Measurements from ENCODE around the gene GPX3.

GPX3 gene

DNA sequence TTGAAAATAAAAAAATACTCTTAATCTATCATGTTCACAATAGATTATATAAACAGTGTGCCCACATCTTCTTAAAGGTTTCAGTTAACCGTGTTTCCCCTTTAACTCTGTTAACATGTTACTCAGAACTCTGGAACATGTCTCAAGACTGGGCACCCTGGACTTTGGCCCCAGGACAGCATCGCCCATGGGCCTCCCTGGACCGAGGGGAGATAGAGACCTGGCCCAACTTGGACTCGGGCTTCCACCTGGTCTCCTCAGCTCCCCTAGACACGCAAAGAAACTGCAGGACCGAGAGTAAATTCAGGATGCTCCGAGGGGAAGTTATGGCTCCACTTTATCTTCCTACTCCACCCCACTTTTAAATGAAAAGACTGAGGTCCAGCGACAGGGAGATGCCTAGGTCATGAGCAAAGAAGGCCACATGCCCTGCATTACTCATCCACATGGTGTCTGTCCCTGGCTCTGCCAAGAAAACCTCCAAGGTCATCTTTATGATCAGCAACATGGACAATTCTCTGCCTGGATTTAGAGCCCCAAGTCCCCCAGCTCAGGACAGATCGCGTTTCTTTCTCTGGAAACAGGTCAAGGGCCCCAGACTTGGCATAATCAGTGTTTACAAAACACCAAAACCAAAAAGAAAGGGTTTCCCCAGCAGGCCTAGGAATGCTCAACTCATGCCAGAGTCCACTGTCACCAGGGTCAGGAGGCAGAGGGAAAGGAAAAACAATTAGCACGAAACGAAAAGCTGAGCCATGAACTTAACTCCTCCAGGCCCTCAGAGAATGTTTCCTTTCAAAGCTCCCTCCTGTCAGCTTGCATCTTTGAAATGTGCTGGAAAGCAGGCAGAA is 17.4 kb downstream of the GPX3 start:
- peaks cover 60% of the 10 kb centered on the region for H3K36me3 ChIP-seq (replicated peaks; ENCODE audit: low read depth, low read length)
- H3K27me3 ChIP-seq (ENCODE audit: low read depth, low read length) = no peaks in the 10 kb centered on the region
- no peak overlapping the region for H3K4me2 ChIP-seq (ENCODE audit: low read length)
- no peak overlapping the region for H3K4me3 ChIP-seq (ENCODE audit: low read length)
- TF ChIP-seq, protein P1, sequence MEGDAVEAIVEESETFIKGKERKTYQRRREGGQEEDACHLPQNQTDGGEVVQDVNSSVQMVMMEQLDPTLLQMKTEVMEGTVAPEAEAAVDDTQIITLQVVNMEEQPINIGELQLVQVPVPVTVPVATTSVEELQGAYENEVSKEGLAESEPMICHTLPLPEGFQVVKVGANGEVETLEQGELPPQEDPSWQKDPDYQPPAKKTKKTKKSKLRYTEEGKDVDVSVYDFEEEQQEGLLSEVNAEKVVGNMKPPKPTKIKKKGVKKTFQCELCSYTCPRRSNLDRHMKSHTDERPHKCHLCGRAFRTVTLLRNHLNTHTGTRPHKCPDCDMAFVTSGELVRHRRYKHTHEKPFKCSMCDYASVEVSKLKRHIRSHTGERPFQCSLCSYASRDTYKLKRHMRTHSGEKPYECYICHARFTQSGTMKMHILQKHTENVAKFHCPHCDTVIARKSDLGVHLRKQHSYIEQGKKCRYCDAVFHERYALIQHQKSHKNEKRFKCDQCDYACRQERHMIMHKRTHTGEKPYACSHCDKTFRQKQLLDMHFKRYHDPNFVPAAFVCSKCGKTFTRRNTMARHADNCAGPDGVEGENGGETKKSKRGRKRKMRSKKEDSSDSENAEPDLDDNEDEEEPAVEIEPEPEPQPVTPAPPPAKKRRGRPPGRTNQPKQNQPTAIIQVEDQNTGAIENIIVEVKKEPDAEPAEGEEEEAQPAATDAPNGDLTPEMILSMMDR (IDR thresholded peaks at IDR 0.05; ENCODE audit: low read depth, low read length) = no peak
- TF ChIP-seq EZH2phosphoT487 (IDR thresholded peaks at IDR 0.05; ENCODE audit: low read depth) = no peak
- H3K79me2 ChIP-seq (ENCODE audit: low read length) = no peaks in the 10 kb centered on the region
- H3K4me1 ChIP-seq (ENCODE audit: low read length) = no peaks in the 10 kb centered on the region
- H3K27ac ChIP-seq (ENCODE audit: low read length) = no peak overlapping the region
- no peak overlapping the region for H2AFZ ChIP-seq (ENCODE audit: low read depth, low read length)
- H3K9ac ChIP-seq (ENCODE audit: low read length) = no peak overlapping the region
- H3K9me3 ChIP-seq (ENCODE audit: insufficient read depth, low read length) = no peaks in the 10 kb centered on the region
- H4K20me1 ChIP-seq (ENCODE audit: insufficient read depth, low read length) = no peaks in the 10 kb centered on the region

DNA sequence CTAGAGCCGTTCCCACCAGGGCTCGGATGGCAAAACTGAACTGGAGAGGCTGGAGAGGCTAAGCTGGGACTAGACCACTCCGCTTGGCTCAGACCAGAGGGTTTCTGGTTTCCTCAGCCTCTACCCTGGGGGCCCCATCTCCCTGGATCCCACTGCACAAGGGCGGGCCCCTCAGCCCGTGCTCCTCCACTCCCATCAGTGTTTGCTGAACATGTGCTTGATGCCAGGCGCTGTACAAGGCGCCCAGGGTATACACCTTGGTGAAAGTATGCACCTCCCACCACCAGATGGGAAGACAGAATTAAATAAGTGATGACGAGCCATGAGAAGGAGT is 18.0 kb downstream of the GPX3 start:
- Histone ChIP-seq H3K9ac (ENCODE audit: low read length) (no peak overlapping the region), H3K27ac (ENCODE audit: low read length) (no peak overlapping the region), H2AFZ (ENCODE audit: low read depth, low read length) (no peak overlapping the region), H3K79me2 (ENCODE audit: low read length) (no peaks in the 10 kb centered on the region), H4K20me1 (ENCODE audit: insufficient read depth, low read length) (no peaks in the 10 kb centered on the region), H3K36me3 (replicated peaks; ENCODE audit: low read depth, low read length) (peaks cover 65% of the 10 kb centered on the region), H3K9me3 (ENCODE audit: insufficient read depth, low read length) (no peaks in the 10 kb centered on the region), H3K4me3 (ENCODE audit: low read length) (no peak overlapping the region), H3K4me2 (ENCODE audit: low read length) (no peak overlapping the region), H3K4me1 (ENCODE audit: low read length) (no peaks in the 10 kb centered on the region), H3K27me3 (ENCODE audit: low read depth, low read length) (no peaks in the 10 kb centered on the region)
- no peak for TF ChIP-seq EZH2phosphoT487 (IDR thresholded peaks at IDR 0.05; ENCODE audit: low read depth)
- TF ChIP-seq, protein P1 (IDR thresholded peaks at IDR 0.05; ENCODE audit: low read depth, low read length) = no peak

DNA sequence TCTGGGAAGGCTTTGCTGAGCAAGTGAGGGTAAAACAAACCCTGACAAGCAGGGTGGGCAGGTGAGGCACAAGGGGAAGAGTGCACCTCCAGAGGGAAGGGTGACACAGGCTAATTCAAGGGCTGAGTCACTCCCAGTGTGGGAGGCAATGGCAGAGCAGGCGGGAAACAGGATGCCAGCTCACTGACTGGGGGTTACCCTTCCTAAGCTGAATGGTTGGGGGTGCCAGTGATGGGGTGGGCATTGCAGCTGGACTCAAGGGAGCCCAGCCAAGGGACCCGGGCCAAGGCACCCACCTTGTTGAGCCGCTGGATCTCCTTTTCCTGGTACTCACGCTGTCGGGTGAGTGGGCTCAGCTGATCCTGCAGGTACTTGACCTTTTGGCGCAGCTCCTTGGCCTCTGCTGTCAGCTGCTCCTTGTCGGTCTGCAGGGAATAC is 18.4 kb downstream of the GPX3 start:
- Histone ChIP-seq H3K79me2 (ENCODE audit: low read length) (no peaks in the 10 kb centered on the region), H3K4me2 (ENCODE audit: low read length) (no peak overlapping the region), H2AFZ (ENCODE audit: low read depth, low read length) (no peak overlapping the region), H3K9me3 (ENCODE audit: insufficient read depth, low read length) (no peaks in the 10 kb centered on the region), H3K4me1 (ENCODE audit: low read length) (no peaks in the 10 kb centered on the region), H3K9ac (ENCODE audit: low read length) (no peak overlapping the region), H3K4me3 (ENCODE audit: low read length) (no peak overlapping the region), H3K27me3 (ENCODE audit: low read depth, low read length) (no peaks in the 10 kb centered on the region), H4K20me1 (ENCODE audit: insufficient read depth, low read length) (no peaks in the 10 kb centered on the region), H3K27ac (ENCODE audit: low read length) (no peak overlapping the region), H3K36me3 (replicated peaks; ENCODE audit: low read depth, low read length) (peaks cover 63% of the 10 kb centered on the region)
- TF ChIP-seq, protein P1 (IDR thresholded peaks at IDR 0.05; ENCODE audit: low read depth, low read length) = no peak
- TF ChIP-seq EZH2phosphoT487 (IDR thresholded peaks at IDR 0.05; ENCODE audit: low read depth) = no peak

DNA sequence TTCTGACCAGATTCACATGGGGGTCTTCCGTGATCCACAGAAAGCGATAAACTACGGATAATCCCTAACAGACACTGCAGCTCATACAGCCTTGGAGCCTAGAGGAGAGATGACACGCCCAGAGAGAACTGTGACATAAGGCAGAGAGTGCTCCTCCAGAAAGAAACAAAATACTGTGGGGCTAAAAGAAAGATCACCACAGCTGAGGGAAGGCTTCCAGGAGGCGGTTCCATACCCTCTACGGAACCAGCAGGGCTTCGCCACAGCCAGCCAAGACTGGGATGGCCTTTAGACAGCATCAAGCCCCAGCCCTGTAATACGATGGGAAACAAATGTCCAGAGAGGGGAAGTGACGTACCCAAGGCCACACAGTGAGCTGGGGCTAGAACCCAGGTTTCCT is 19.3 kb downstream of the GPX3 start:
- Histone ChIP-seq H3K79me2 (ENCODE audit: low read length) (no peaks in the 10 kb centered on the region), H3K27me3 (ENCODE audit: low read depth, low read length) (no peaks in the 10 kb centered on the region), H3K4me2 (ENCODE audit: low read length) (no peak overlapping the region), H3K4me3 (ENCODE audit: low read length) (no peak overlapping the region), H3K9ac (ENCODE audit: low read length) (no peak overlapping the region), H2AFZ (ENCODE audit: low read depth, low read length) (no peak overlapping the region), H3K36me3 (replicated peaks; ENCODE audit: low read depth, low read length) (peaks cover 62% of the 10 kb centered on the region), H3K27ac (ENCODE audit: low read length) (no peak overlapping the region), H3K9me3 (ENCODE audit: insufficient read depth, low read length) (no peaks in the 10 kb centered on the region), H4K20me1 (ENCODE audit: insufficient read depth, low read length) (no peaks in the 10 kb centered on the region), H3K4me1 (ENCODE audit: low read length) (no peaks in the 10 kb centered on the region)
- TF ChIP-seq, protein P1 (IDR thresholded peaks at IDR 0.05; ENCODE audit: low read depth, low read length) = no peak
- TF ChIP-seq EZH2phosphoT487 (IDR thresholded peaks at IDR 0.05; ENCODE audit: low read depth) = no peak

Data from OCI-LY3 (cell line).